Measurements from ENCODE around the gene FAM53B.

DNA sequence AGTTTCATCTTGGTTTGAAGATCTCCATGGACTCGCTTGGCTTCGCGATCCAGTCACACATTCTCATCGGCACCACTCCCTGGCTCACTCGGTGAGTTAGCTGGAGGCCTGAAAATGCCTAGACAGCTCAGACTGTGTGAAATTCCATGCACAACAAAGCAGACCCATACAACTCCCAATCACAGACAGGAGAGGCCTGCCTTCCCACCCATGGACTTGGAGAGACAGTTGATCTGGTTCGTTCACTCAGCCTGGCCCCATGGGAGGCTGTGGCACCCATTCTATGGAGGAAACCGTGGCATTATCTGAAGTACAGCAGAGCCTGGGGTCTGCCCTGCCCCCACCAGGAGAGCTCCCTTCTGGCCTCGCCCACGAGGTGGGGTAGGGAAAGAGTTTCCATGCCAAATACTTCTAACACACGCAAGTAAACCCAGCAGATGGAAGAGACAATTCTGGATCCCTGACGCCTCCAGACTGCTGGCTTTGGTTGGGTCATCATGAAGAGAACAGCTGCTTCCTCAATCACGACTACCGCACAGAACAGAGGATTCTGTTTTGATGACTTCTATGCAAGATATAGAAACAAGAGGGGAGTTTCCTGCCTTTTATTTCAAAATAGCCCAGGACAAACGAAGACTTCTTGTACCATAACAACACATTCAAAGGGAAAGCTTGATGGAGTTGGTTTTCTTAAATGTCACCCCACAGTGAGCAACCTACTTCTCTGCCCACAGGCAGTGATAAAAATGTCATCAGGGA, 15.9 kb downstream of the FAM53B start:
- TF ChIP-seq, protein P1, sequence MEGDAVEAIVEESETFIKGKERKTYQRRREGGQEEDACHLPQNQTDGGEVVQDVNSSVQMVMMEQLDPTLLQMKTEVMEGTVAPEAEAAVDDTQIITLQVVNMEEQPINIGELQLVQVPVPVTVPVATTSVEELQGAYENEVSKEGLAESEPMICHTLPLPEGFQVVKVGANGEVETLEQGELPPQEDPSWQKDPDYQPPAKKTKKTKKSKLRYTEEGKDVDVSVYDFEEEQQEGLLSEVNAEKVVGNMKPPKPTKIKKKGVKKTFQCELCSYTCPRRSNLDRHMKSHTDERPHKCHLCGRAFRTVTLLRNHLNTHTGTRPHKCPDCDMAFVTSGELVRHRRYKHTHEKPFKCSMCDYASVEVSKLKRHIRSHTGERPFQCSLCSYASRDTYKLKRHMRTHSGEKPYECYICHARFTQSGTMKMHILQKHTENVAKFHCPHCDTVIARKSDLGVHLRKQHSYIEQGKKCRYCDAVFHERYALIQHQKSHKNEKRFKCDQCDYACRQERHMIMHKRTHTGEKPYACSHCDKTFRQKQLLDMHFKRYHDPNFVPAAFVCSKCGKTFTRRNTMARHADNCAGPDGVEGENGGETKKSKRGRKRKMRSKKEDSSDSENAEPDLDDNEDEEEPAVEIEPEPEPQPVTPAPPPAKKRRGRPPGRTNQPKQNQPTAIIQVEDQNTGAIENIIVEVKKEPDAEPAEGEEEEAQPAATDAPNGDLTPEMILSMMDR (IDR thresholded peaks at IDR 0.05), result no peak
- no peak for TF ChIP-seq POLR2A (IDR thresholded peaks at IDR 0.05; ENCODE audit: low read depth)

Data from esophagus muscularis mucosa (tissue), 3 donors.